ENCODE results near the gene CNGA4.
"Not testable (repeated sequence)": the region's sequence is repeated elsewhere in the genome, so short reads cannot be mapped to it uniquely, and the experiment has no call there.

CNGA4 gene

GRCh38 chr11:6260207-6260726 is 21.4 kb downstream of the CNGA4 start:
- no peak for DNase-seq (ENCODE audit: low read depth, low spot score)

GRCh38 chr11:6263662-6264061 is 24.8 kb downstream of the CNGA4 start:
- no peak for DNase-seq (ENCODE audit: low read depth, low spot score)

GRCh38 chr11:6268820-6269219 is 29.9 kb downstream of the CNGA4 start:
- no peak for DNase-seq (ENCODE audit: low read depth, low spot score)

- DNase-seq (ENCODE audit: low read depth, low spot score), result no peak
Observed at GRCh38 chr11:6269994-6270393, 31.1 kb downstream of the CNGA4 start.

- no peak for DNase-seq (ENCODE audit: low read depth, low spot score)
Observed at GRCh38 chr11:6270584-6271246, 31.8 kb downstream of the CNGA4 start.

GRCh38 chr11:6271598-6271997 is 32.7 kb downstream of the CNGA4 start:
- DNase-seq (ENCODE audit: low read depth, low spot score), result no peak

- DNase-seq (ENCODE audit: low read depth, low spot score), result no peak
Observed at GRCh38 chr11:6273188-6273587, 34.3 kb downstream of the CNGA4 start.

- not testable (repeated sequence) for DNase-seq (ENCODE audit: low read depth, low spot score)
Observed at GRCh38 chr11:6280809-6281208, 41.9 kb downstream of the CNGA4 start.

GRCh38 chr11:6283453-6284023 is 44.6 kb downstream of the CNGA4 start:
- no peak for DNase-seq (ENCODE audit: low read depth, low spot score)

GRCh38 chr11:6284250-6284649 is 45.4 kb downstream of the CNGA4 start:
- no peak for DNase-seq (ENCODE audit: low read depth, low spot score)

- DNase-seq (ENCODE audit: low read depth, low spot score), result no peak
Observed at GRCh38 chr11:6285019-6285418, 46.1 kb downstream of the CNGA4 start.

All from activated naive CD8-positive, alpha-beta T cell treated with anti-CD3 and anti-CD28 coated beads, Interleukin-2, amount 50 U/mL, for 16 hours (primary cell).